Measurements from ENCODE around the gene EIF5. TPM values are rescaled to one million over a fixed set of nuclear protein-coding genes. Genes with fewer than 3 reads are reported as not detected.

EIF5 gene
- total RNA-seq, 1 donor: 197 TPM

GRCh38 chr14:103302966-103303365 is 31.1 kb upstream of the EIF5 start:
- Histone ChIP-seq H4K20me1 (ENCODE audit: insufficient read depth, low read length) (no peaks in the 10 kb centered on the region), H3K27ac (ENCODE audit: low read depth, low read length) (no peak overlapping the region), H3K4me3 (ENCODE audit: insufficient read depth, low read length) (no peak overlapping the region), H3K36me3 (ENCODE audit: insufficient read depth, low read length) (no peaks in the 10 kb centered on the region), H3K79me2 (ENCODE audit: insufficient read depth, low read length) (no peaks in the 10 kb centered on the region), H3K9me3 (ENCODE audit: low read depth, low read length) (no peaks in the 10 kb centered on the region), H3K27me3 (ENCODE audit: insufficient read depth, low read length) (peaks cover 6% of the 10 kb centered on the region), H2AFZ (ENCODE audit: low read length) (peak overlapping the region; percentile 37), H3K4me2 (ENCODE audit: insufficient read depth, low read length) (no peak overlapping the region), H3K4me1 (ENCODE audit: insufficient read depth, low read length) (no peaks in the 10 kb centered on the region)
- no peak for DNase-seq (ENCODE audit: insufficient read length, low spot score, missing footprints)
- TF ChIP-seq CTCF (IDR thresholded peaks at IDR 0.05; ENCODE audit: extremely low read depth, low read depth, low read length): no peak

GRCh38 chr14:103304706-103305105 is 29.3 kb upstream of the EIF5 start:
- TF ChIP-seq CTCF (IDR thresholded peaks at IDR 0.05; ENCODE audit: extremely low read depth, low read depth, low read length): no peak
- Histone ChIP-seq H4K20me1 (ENCODE audit: insufficient read depth, low read length) (no peaks in the 10 kb centered on the region), H2AFZ (ENCODE audit: low read length) (no peak overlapping the region), H3K27ac (ENCODE audit: low read depth, low read length) (no peak overlapping the region), H3K4me2 (ENCODE audit: insufficient read depth, low read length) (no peak overlapping the region), H3K36me3 (ENCODE audit: insufficient read depth, low read length) (no peaks in the 10 kb centered on the region), H3K4me1 (ENCODE audit: insufficient read depth, low read length) (no peaks in the 10 kb centered on the region), H3K27me3 (ENCODE audit: insufficient read depth, low read length) (peaks cover 6% of the 10 kb centered on the region), H3K79me2 (ENCODE audit: insufficient read depth, low read length) (no peaks in the 10 kb centered on the region), H3K4me3 (ENCODE audit: insufficient read depth, low read length) (no peak overlapping the region), H3K9me3 (ENCODE audit: low read depth, low read length) (no peaks in the 10 kb centered on the region)
- DNase-seq (ENCODE audit: insufficient read length, low spot score, missing footprints): no peak

- no peaks in the 10 kb centered on the region for H3K79me2 ChIP-seq (ENCODE audit: insufficient read depth, low read length)
- DNase-seq (ENCODE audit: insufficient read length, low spot score, missing footprints): no peak
- H3K27me3 ChIP-seq (ENCODE audit: insufficient read depth, low read length): peaks cover 13% of the 10 kb centered on the region
- TF ChIP-seq CTCF (IDR thresholded peaks at IDR 0.05; ENCODE audit: extremely low read depth, low read depth, low read length): no peak
- H3K4me1 ChIP-seq (ENCODE audit: insufficient read depth, low read length): no peaks in the 10 kb centered on the region
- H3K36me3 ChIP-seq (ENCODE audit: insufficient read depth, low read length): no peaks in the 10 kb centered on the region
- H2AFZ ChIP-seq (ENCODE audit: low read length): no peak overlapping the region
- H3K9me3 ChIP-seq (ENCODE audit: low read depth, low read length): no peaks in the 10 kb centered on the region
- no peak overlapping the region for H3K4me3 ChIP-seq (ENCODE audit: insufficient read depth, low read length)
- no peak overlapping the region for H3K4me2 ChIP-seq (ENCODE audit: insufficient read depth, low read length)
- H3K27ac ChIP-seq (ENCODE audit: low read depth, low read length): no peak overlapping the region
- no peaks in the 10 kb centered on the region for H4K20me1 ChIP-seq (ENCODE audit: insufficient read depth, low read length)
These were observed 25.1 kb upstream of the EIF5 start for GRCh38 chr14:103308717-103309616.

DNA sequence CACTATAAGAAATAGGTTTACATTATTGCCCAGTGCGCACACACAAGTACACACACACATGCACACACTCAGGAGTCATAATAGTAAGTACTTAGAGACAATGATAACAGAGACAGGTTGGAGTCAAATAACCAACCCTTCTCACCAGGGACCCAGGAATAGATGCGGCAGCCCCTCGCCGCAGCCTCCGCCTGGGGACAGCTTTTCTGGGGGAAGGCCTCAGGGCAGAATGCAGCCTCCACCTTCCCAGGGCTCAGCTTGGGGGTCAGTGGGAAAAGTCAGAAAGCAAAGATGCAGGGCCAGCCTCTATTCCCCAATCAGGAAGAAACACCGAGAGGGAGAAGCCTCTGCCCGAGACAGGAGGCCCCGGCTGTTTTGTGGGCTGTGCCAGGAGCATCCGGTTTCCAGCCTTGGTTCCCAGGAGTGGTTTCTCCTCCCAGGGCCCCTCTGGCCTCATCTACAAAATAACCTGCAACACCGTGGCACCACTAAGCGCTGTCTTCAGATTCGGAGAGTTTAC is 23.4 kb upstream of the EIF5 start:
- Histone ChIP-seq H3K36me3 (ENCODE audit: insufficient read depth, low read length) (no peaks in the 10 kb centered on the region), H3K27ac (ENCODE audit: low read depth, low read length) (no peak overlapping the region), H3K4me1 (ENCODE audit: insufficient read depth, low read length) (peaks cover 5% of the 10 kb centered on the region), H3K79me2 (ENCODE audit: insufficient read depth, low read length) (no peaks in the 10 kb centered on the region), H2AFZ (ENCODE audit: low read length) (no peak overlapping the region), H3K9me3 (ENCODE audit: low read depth, low read length) (no peaks in the 10 kb centered on the region), H3K4me2 (ENCODE audit: insufficient read depth, low read length) (no peak overlapping the region), H3K27me3 (ENCODE audit: insufficient read depth, low read length) (peaks cover 13% of the 10 kb centered on the region), H4K20me1 (ENCODE audit: insufficient read depth, low read length) (no peaks in the 10 kb centered on the region), H3K4me3 (ENCODE audit: insufficient read depth, low read length) (no peak overlapping the region)
- TF ChIP-seq CTCF (IDR thresholded peaks at IDR 0.05; ENCODE audit: extremely low read depth, low read depth, low read length): no peak
- DNase-seq (ENCODE audit: insufficient read length, low spot score, missing footprints): no peak

Measured in osteoblast (primary cell).